ENCODE measurements around the gene LEFTY1.

Gene LEFTY1

GRCh38 chr1:225842788-225843425 lies 46.0 kb downstream of the LEFTY1 start:
- no peaks in the 10 kb centered on the region for H3K79me2 ChIP-seq (ENCODE audit: control insufficient read depth, low read length)
- no peak overlapping the region for H3K27ac ChIP-seq (ENCODE audit: low read depth, low read length)
- H3K9me2 ChIP-seq (replicated peaks; ENCODE audit: control insufficient read depth, low read length) = no peaks in the 10 kb centered on the region
- no peak overlapping the region for H3K4me2 ChIP-seq (ENCODE audit: low read length)
- H4K20me1 ChIP-seq (ENCODE audit: control insufficient read depth, insufficient read depth, low read depth, low read length) = no peaks in the 10 kb centered on the region
- TF ChIP-seq EZH2phosphoT487 (IDR thresholded peaks at IDR 0.05; ENCODE audit: borderline replicate concordance, low read length) (no peak), CTCF (IDR thresholded peaks at IDR 0.05; ENCODE audit: low read depth, low read length, poor library complexity, severe bottlenecking) (no peak)
- peaks cover 6% of the 10 kb centered on the region for H3K4me1 ChIP-seq (ENCODE audit: control insufficient read depth, low read length)
- no peaks in the 10 kb centered on the region for H3K9me3 ChIP-seq (ENCODE audit: control insufficient read depth, insufficient read depth, low read length)
- no peaks in the 10 kb centered on the region for H3K27me3 ChIP-seq (ENCODE audit: control insufficient read depth, low read length)
- no peaks in the 10 kb centered on the region for H3F3A ChIP-seq (ENCODE audit: control insufficient read depth, insufficient read depth)
- H3K4me3 ChIP-seq (ENCODE audit: low read length) = no peak overlapping the region
- H3K36me3 ChIP-seq (ENCODE audit: control insufficient read depth, low read length) = no peaks in the 10 kb centered on the region

GRCh38 chr1:225842074-225842473 lies 46.9 kb downstream of the LEFTY1 start:
- Histone ChIP-seq H3K36me3 (ENCODE audit: control insufficient read depth, low read length) (no peaks in the 10 kb centered on the region), H3K4me3 (ENCODE audit: low read length) (no peak overlapping the region), H3K9me3 (ENCODE audit: control insufficient read depth, insufficient read depth, low read length) (no peaks in the 10 kb centered on the region), H3K27ac (ENCODE audit: low read depth, low read length) (no peak overlapping the region), H3K9me2 (replicated peaks; ENCODE audit: control insufficient read depth, low read length) (no peaks in the 10 kb centered on the region), H3K27me3 (ENCODE audit: control insufficient read depth, low read length) (no peaks in the 10 kb centered on the region), H3K79me2 (ENCODE audit: control insufficient read depth, low read length) (no peaks in the 10 kb centered on the region), H4K20me1 (ENCODE audit: control insufficient read depth, insufficient read depth, low read depth, low read length) (no peaks in the 10 kb centered on the region), H3K4me2 (ENCODE audit: low read length) (no peak overlapping the region), H3K4me1 (ENCODE audit: control insufficient read depth, low read length) (no peaks in the 10 kb centered on the region), H3F3A (ENCODE audit: control insufficient read depth, insufficient read depth) (no peaks in the 10 kb centered on the region)
- TF ChIP-seq EZH2phosphoT487 (IDR thresholded peaks at IDR 0.05; ENCODE audit: borderline replicate concordance, low read length) (no peak), CTCF (IDR thresholded peaks at IDR 0.05; ENCODE audit: low read depth, low read length, poor library complexity, severe bottlenecking) (no peak)

GRCh38 chr1:225840713-225841112 lies 48.2 kb downstream of the LEFTY1 start:
- Histone ChIP-seq H4K20me1 (ENCODE audit: control insufficient read depth, insufficient read depth, low read depth, low read length) (no peaks in the 10 kb centered on the region), H3K4me1 (ENCODE audit: control insufficient read depth, low read length) (no peaks in the 10 kb centered on the region), H3K4me2 (ENCODE audit: low read length) (no peak overlapping the region), H3K27me3 (ENCODE audit: control insufficient read depth, low read length) (no peaks in the 10 kb centered on the region), H3K27ac (ENCODE audit: low read depth, low read length) (no peak overlapping the region), H3K79me2 (ENCODE audit: control insufficient read depth, low read length) (no peaks in the 10 kb centered on the region), H3K36me3 (ENCODE audit: control insufficient read depth, low read length) (no peaks in the 10 kb centered on the region), H3K4me3 (ENCODE audit: low read length) (no peak overlapping the region), H3K9me3 (ENCODE audit: control insufficient read depth, insufficient read depth, low read length) (no peaks in the 10 kb centered on the region), H3F3A (ENCODE audit: control insufficient read depth, insufficient read depth) (no peaks in the 10 kb centered on the region), H3K9me2 (replicated peaks; ENCODE audit: control insufficient read depth, low read length) (no peaks in the 10 kb centered on the region)
- no peak for TF ChIP-seq EZH2phosphoT487 (IDR thresholded peaks at IDR 0.05; ENCODE audit: borderline replicate concordance, low read length)
- no peak for TF ChIP-seq CTCF (IDR thresholded peaks at IDR 0.05; ENCODE audit: low read depth, low read length, poor library complexity, severe bottlenecking)

Measured in DOHH2 (cell line).